Skeletal muscle tissue (tissue), 4 donors: ENCODE data around the gene CRELD1. TPM values are rescaled to one million over a fixed set of nuclear protein-coding genes. Genes with fewer than 3 reads are reported as not detected.

ENCODE experiments used
- H3K27ac ChIP-seq: one replicate; pipeline ENCODE4 v1.7.0; 2013; ENCODE audit warnings: mild to moderate bottlenecking, low read depth, low read length, inconsistent platforms
- H3K27me3 ChIP-seq, 3 donors: one replicate each; pipeline ENCODE4 v1.7.0; 2013; ENCODE audit warnings: low read length in 3 of 3; ENCODE audit not compliant: control insufficient read depth in 3 of 3, insufficient read depth in 3 of 3
- H3K36me3 ChIP-seq, 3 donors: one replicate each; pipeline ENCODE4 v1.7.0; 2013; ENCODE audit warnings: low read length in 3 of 3; ENCODE audit not compliant: control insufficient read depth in 3 of 3, insufficient read depth in 3 of 3
- H3K4me1 ChIP-seq, 3 donors: one replicate each; pipeline ENCODE4 v1.7.0; 2013; ENCODE audit warnings: low read length in 3 of 3, mild to moderate bottlenecking in 3 of 3; ENCODE audit not compliant: control insufficient read depth in 3 of 3, insufficient read depth in 3 of 3
- H3K4me3 ChIP-seq, 3 donors: one replicate each; pipeline ENCODE4 v1.7.0; 2013; ENCODE audit warnings: low read length in 3 of 3
- H3K9ac ChIP-seq, 3 donors: one replicate each; pipeline ENCODE4 v1.7.0; 2013; ENCODE audit warnings: low read length in 3 of 3, mild to moderate bottlenecking in 3 of 3, moderate library complexity in 2 of 3, low read depth in 1 of 3
- H3K9me3 ChIP-seq, 3 donors: one replicate each; pipeline ENCODE4 v1.7.0; 2013; ENCODE audit warnings: low read length in 3 of 3; ENCODE audit not compliant: control insufficient read depth in 3 of 3
- total RNA-seq: library from RNA; depleted of rRNA; stranded (reverse); fragments of >200 nt; gene quantifications from one replicate; pipeline ENCODE4 v1.2.3, GENCODE V29; 2014
- donor health status: Osteomylitis.

Gene CRELD1
- total RNA-seq, 1 donor from 2014 or later = 12.0 TPM

DNA sequence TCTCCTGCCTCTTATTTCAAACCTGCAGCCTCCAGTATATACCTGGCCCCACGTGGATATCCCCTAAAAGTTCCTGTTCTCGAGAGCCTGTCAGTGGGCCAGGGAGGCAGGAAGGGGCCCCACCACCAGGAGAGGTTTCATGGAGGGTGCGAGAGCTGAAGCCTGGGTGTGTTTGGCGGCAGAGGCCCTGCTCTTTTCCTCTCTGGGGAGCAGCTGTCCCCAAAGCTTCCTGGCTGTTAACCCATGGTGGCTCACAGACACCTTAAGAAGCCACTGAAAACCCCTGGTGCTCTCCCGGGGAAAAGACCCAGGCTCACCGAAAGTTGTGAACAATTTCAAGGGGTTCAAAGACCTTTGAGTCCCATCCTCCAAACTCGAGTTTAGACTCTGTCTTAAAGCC is 17.5 kb downstream of the CRELD1 start:
- Histone ChIP-seq H3K27ac (no peak overlapping the region), H3K36me3 (peaks cover 5 to 8% (median 6%) of the 10 kb centered on the region in 3 donors), H3K4me1 (peaks cover 15 to 44% (median 33%) of the 10 kb centered on the region in 3 donors), H3K9ac (no peak overlapping the region), H3K9me3 (no peaks in the 10 kb centered on the region), H3K27me3 (no peaks in the 10 kb centered on the region), H3K4me3 (no peak overlapping the region)

DNA sequence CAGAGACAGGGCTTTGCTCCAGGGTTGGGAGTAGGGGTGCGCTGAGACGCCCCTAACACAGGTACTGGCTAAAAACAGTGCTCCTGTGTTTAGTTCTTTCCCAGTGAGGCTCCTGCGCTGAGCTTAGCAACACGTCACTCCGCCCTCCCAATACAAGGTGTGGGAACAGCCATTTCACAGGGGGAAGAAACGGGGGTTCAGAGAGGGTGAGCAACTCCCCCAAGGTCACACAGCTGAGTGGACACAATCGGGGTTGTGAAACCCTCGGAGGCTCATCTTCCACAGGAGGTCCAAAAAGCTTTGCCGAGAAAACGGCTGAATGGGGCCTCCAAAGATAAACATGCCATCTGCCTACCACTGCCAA is 17.9 kb downstream of the CRELD1 start:
- Histone ChIP-seq H3K9me3 (no peaks in the 10 kb centered on the region), H3K36me3 (peaks cover 5 to 8% (median 6%) of the 10 kb centered on the region in 3 donors), H3K27ac (no peak overlapping the region), H3K9ac (peak overlapping the region in 2 of 3 donors; percentile 50), H3K27me3 (no peaks in the 10 kb centered on the region), H3K4me3 (peak overlapping the region; percentile 38 to 70 (median 65)), H3K4me1 (peaks cover 15 to 42% (median 35%) of the 10 kb centered on the region in 3 donors)

DNA sequence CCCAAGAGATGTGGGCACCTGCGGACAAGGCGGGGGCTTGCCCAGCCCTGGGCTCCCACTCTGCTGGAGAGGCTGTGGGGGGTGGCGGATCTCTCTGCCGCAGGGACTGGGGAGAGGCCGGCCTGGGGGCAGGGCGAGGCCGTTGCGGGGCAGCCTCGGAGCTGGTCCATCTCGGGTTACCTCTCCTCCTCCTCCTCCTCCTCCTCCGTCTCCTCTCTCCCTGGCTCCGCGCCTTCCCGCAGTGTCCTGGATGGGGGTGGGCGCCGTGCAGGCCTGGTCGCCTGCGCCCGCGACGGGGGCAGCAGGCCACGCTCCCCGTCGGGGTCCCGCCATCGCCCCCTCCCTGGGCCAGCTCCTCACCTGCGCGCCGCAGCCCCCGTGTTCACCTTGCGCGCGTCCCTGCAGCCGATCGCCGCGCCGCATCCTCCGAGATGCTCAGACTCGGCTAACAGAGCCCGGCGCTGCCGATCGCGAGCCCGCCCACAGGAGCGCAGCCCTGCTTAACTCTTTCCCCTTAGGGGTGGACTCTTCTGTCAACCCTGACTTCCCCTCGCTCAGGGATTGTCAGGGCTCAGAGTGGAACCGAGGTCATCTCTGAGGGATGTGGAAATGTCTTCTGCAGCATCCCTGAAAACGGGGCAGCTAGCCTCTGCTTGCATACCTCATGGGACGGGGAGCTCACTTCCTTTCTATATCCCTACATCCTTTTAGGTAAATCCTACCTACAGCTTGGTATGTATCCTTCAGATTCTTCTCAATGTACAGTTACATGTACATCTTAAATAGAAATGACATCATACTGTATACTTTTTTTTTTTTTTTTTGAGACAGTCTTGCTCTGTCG is 18.6 kb downstream of the CRELD1 start, which contains the start of gene PRRT3:
Gene PRRT3 (minus strand): TSS at position 447 of the 844 bp plus-strand sequence. CDS start 2,293 bp downstream, outside the sequence.
- peaks cover 5 to 8% (median 6%) of the 10 kb centered on the region in 3 donors for H3K36me3 ChIP-seq
- H3K9ac ChIP-seq = peak within 1 kb of the TSS; percentile 2 to 50 (median 50)
- H3K9me3 ChIP-seq = no peaks in the 10 kb centered on the region
- no peak within 1 kb of the TSS for H3K27ac ChIP-seq
- peak within 1 kb of the TSS; percentile 38 to 70 (median 65) for H3K4me3 ChIP-seq
- H3K27me3 ChIP-seq = no peaks in the 10 kb centered on the region
- peaks cover 13 to 36% (median 31%) of the 10 kb centered on the region in 3 donors for H3K4me1 ChIP-seq

DNA sequence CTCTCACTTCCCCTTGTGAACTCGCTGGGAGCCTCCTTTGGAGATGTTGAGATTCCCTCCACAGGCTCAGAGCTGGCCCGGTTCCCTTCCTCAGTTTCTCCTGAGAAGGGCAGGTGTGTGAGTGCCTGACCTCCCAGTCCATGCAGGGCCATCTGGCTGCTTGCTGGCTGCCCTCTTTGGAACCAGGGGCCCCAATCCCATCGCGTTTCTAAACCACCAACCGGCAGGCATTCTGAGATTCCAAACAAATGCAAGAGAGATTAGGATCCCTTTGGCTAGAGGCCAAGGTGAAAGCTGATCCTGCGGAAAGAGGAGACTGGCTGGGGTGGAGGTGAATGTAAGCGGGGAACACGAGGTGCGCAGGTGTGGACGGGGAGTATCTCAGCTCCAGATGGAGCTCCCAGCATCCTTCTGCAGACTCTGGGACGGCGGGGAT is 21.5 kb downstream of the CRELD1 start:
- peaks cover 13 to 28% (median 25%) of the 10 kb centered on the region in 3 donors for H3K4me1 ChIP-seq
- H3K27ac ChIP-seq = no peak overlapping the region
- peaks cover 0 to 7% (median 7%) of the 10 kb centered on the region in 3 donors for H3K36me3 ChIP-seq
- H3K9me3 ChIP-seq = no peaks in the 10 kb centered on the region
- H3K27me3 ChIP-seq = no peaks in the 10 kb centered on the region
- no peak overlapping the region for H3K4me3 ChIP-seq
- H3K9ac ChIP-seq = no peak overlapping the region

DNA sequence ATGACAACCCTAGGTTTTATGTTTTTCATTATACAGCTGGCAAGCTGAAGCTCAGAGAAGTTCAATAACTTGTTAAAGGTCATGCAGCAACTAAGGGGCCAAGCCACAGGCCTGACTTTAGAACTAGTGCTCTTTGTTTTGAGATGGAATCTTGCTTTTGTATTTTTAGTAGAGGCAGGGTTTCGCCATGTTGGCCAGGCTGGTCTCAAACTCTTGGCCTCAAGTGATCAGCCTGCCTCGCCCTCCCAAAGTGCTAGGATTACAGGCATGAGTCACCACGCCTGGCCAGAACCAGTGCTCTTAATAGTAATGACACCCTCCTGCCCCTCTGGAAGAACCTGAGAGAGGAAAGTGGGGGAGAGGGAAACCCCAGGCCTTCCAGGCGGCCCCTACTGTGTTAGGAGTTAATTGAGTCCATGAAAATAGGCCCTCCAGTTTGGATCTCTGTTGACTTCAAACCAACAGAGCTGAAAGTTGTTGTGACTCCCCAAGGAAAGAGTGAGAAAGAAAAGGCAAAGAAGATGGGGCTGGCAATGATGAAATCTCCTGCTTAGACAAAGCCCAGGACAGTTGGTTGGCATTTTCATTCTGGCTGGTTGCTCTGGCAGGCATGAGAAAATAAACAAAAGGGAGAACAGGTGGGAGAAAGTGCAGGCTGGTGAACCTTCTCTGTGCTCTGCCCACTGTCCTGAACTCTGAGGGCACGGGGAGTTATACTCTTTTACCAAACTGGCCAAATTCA is 22.1 kb downstream of the CRELD1 start:
- H3K4me3 ChIP-seq = no peak overlapping the region
- H3K4me1 ChIP-seq = peaks cover 13 to 28% (median 25%) of the 10 kb centered on the region in 3 donors
- H3K9ac ChIP-seq = no peak overlapping the region
- no peaks in the 10 kb centered on the region for H3K27me3 ChIP-seq
- H3K36me3 ChIP-seq = peaks cover 0 to 12% (median 5%) of the 10 kb centered on the region in 3 donors
- no peaks in the 10 kb centered on the region for H3K9me3 ChIP-seq
- H3K27ac ChIP-seq = peak overlapping the region; percentile 58

DNA sequence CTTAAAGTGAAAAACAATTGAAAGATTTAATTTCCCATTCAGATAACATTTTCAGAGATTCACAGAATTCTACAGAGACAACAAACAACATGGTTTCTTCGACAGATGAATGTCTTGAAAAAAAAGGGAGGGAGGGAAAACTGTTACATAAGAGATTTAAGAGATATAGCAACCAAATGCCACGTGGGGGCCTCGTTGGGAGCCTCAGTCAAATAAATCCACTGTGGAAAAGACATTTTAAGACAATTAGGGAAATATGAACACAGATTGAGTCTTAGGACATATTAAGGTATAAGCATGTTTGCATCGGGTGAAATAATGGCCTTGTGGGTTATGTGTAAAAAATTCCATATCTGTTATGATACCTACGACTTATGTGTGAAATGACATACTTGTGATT is 23.6 kb downstream of the CRELD1 start:
- H3K27me3 ChIP-seq = no peaks in the 10 kb centered on the region
- no peaks in the 10 kb centered on the region for H3K9me3 ChIP-seq
- peaks cover 5 to 22% (median 13%) of the 10 kb centered on the region in 3 donors for H3K36me3 ChIP-seq
- no peak overlapping the region for H3K9ac ChIP-seq
- H3K4me1 ChIP-seq = peaks cover 6 to 20% (median 19%) of the 10 kb centered on the region in 3 donors
- no peak overlapping the region for H3K4me3 ChIP-seq
- no peak overlapping the region for H3K27ac ChIP-seq

DNA sequence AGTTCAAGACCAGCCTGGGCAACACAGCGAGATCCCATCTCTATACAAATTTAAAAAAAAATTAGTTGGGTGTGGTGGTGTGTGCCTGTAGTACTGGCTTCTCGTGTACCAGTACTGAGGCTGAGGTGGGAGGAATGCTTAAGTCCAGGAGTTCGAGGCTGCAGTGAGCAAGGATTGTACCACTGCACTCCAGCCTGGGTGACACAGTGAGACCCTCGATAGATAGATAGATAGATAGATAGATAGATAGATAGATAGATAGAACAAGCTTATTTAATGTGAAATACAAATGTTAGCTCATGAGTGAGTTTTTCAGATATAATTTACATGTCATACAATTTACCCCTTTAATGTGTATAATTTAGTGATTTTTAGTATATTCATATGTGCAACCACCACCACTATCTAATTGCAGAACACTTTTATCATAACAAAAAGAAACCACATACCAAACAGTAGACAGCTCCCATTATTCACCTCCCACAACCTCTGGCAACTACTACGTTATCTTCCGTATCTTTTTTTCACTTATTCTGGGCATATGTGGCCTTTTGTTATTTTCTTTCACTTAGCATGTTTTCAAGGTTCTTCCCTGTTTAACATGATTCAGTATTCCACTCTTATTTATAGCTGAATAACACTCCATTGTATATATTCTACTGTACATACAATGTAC is 31.7 kb downstream of the CRELD1 start:
- no peak overlapping the region for H3K9ac ChIP-seq
- H3K27me3 ChIP-seq = no peaks in the 10 kb centered on the region
- no peak overlapping the region for H3K27ac ChIP-seq
- no peaks in the 10 kb centered on the region for H3K9me3 ChIP-seq
- H3K4me1 ChIP-seq = no peaks in the 10 kb centered on the region
- peaks cover 36 to 72% (median 69%) of the 10 kb centered on the region in 3 donors for H3K36me3 ChIP-seq
- H3K4me3 ChIP-seq = no peak overlapping the region

DNA sequence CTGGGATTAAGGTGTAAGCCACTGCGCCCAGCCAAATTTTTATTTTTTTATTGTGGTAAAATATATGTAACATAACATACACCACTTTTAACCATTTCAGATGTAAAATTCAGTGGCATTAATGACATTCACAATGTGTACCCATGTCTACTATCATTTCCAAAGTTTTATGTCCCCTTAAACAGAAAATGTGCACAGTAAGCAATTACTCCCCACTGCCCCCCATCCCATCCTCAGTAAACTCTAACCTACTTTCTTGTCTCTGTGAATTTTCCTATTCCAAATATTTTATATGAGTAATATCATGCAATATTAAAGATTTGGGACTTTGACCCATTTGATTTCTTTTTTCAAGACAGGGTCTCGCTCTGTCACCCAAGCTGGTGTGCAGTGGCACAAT is 33.2 kb downstream of the CRELD1 start:
- Histone ChIP-seq H3K4me1 (no peaks in the 10 kb centered on the region), H3K36me3 (peaks cover 42 to 80% (median 70%) of the 10 kb centered on the region in 3 donors), H3K4me3 (no peak overlapping the region)

DNA sequence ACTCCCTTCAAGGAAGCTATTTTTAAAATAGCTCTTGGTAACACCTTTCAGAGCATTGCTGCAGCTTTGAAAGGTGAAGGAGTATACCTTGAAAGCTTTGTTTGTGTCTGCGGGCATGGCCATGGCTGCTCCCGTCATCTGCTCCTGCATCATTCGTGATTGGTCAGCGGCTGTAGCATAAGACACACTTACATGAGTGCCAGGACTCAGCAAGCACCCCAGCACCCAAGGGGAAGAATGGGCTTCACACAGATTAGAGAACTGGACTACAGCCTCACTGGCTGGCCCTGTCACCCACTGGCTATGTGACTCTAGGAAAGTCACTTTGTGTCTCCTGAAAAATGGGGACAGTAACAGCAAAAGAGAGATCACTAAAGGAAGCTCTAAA is 36.0 kb downstream of the CRELD1 start:
- H3K4me1 ChIP-seq = peaks cover 0 to 3% (median 3%) of the 10 kb centered on the region in 3 donors
- no peaks in the 10 kb centered on the region for H3K27me3 ChIP-seq
- no peaks in the 10 kb centered on the region for H3K9me3 ChIP-seq
- H3K9ac ChIP-seq = no peak overlapping the region
- no peak overlapping the region for H3K27ac ChIP-seq
- peaks cover 30 to 74% (median 63%) of the 10 kb centered on the region in 3 donors for H3K36me3 ChIP-seq
- no peak overlapping the region for H3K4me3 ChIP-seq

More for the DNA sequence above, 33.2 kb downstream of the CRELD1 start:
- H3K9me3 ChIP-seq = no peaks in the 10 kb centered on the region
- H3K9ac ChIP-seq = no peak overlapping the region
- no peaks in the 10 kb centered on the region for H3K27me3 ChIP-seq
- no peak overlapping the region for H3K27ac ChIP-seq
